Subcutaneous adipose tissue (tissue), 4 donors: ENCODE data around the gene SDR42E2. TPM values are rescaled to one million over a fixed set of nuclear protein-coding genes. Genes with fewer than 3 reads are reported as not detected.

Experiments
- total RNA-seq, 4 donors: library from RNA; depleted of rRNA; stranded (reverse); fragments of >200 nt; gene quantifications; one replicate each; pipeline ENCODE4 v1.1.0, GENCODE V29; 2016
- TF ChIP-seq, protein P1 (sequence below): fragments of 450-650 bp; IDR thresholded peaks from one replicate; pipeline ENCODE4 v1.5.1; 2016; ENCODE audit warnings: low read depth, mild to moderate bottlenecking, control low read depth, antibody characterized with exemption, moderate library complexity

Gene SDR42E2
- total RNA-seq, 4 donors from 2014 or later, result 0.22 TPM; not detected in 3

DNA sequence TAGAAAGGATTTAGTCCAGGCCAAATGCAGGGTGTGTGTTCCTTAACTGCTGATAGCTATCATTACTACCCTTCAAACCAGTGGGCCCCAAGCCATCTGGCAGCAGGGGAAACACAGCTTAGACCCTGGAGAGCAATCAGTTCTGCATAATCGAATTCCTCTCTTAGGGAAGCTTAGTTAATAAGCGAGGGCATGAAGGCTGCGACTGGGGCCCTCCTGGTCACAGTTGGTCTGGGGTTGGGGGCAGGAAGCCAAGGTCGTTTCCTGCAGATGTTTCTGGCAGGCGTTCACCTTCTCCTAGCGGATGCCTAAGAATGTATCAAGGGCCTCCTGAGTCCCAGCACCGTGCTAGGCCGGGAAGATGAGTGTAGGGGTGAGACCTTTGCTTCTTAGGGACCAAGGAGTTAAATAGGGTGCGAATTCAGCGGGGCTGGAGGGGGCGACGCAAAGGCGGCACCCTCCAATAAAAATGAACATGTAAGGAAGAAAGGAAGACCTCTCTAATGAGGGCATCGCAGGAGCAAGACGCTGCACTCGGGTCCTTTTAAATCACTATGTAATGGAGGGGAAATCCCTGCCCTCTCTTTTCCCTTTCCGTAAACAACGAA lies 27.3 kb downstream of the SDR42E2 start:
- TF ChIP-seq, protein P1, sequence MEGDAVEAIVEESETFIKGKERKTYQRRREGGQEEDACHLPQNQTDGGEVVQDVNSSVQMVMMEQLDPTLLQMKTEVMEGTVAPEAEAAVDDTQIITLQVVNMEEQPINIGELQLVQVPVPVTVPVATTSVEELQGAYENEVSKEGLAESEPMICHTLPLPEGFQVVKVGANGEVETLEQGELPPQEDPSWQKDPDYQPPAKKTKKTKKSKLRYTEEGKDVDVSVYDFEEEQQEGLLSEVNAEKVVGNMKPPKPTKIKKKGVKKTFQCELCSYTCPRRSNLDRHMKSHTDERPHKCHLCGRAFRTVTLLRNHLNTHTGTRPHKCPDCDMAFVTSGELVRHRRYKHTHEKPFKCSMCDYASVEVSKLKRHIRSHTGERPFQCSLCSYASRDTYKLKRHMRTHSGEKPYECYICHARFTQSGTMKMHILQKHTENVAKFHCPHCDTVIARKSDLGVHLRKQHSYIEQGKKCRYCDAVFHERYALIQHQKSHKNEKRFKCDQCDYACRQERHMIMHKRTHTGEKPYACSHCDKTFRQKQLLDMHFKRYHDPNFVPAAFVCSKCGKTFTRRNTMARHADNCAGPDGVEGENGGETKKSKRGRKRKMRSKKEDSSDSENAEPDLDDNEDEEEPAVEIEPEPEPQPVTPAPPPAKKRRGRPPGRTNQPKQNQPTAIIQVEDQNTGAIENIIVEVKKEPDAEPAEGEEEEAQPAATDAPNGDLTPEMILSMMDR, result no peak

DNA sequence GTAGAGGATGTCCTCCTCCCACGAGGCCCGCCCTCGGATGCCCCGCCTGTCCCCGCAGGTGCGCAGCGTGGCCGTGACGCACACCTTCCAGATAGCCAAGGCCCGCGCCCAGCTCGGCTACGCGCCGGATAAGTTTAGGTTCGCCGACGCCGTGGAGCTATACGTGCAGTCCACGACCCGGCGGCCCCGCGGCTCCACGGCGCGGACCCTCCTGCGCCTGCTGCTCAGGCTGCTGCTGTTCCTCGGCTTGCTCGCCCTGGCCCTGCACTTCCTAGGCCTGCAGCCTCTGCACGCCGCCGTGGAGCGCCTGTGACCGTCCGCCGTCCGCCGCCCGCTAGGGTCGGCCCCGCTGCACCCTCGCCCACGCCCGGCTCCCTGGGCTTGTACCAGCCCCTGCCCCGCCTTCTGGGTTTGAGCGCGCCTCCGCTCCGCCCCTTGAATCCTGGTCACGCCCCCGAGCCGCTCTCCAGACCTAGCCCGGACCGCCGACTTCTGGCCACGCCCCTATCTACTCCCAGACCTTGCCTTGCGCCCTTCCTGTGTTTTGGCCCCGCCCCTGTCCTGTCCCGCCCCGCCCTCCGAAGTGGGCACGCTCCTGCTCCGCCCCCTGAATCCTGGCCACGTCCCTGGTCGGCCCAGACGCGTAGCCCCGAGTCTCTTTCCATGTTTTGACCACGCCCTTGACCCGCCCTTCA lies 27.9 kb downstream of the SDR42E2 start:
- TF ChIP-seq, protein P1, result no peak

DNA sequence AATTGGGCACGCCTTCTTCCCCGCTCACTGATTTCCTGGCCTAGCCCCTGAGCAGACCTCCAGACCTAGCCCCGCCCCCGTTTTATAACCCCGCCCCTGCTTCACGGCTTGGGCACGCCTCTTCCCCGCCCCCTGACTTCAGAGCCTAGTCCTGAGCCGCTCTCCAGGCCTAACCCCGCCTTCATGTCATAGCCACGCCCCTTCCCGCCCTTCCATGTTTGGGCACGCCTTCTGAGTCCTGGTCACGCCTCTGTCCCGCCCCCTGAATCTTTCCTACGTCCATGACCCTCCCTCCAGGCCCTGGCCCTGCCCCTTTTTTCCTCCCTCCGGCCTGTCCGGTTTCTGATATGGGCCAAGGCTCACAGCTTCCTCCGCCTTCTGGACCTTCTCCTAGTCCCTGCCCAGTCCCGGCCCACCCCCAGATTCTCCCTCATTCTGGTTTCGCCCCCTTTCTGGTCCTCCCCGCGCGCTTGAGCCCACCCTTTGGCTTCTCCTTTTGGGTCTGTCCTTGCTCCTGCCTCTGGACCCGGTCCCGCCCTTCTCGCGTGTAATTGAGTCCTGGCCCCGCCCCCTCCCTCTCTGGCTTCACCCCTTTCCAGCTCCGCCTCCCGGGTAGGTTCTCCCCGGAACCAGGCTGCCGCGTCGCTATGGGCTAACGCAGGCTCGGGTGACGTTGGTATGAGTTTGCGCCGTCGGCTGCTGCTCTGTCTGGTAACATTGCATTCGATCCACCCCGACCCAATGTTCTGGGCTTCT lies 28.6 kb downstream of the SDR42E2 start:
- TF ChIP-seq, protein P1, result no peak

DNA sequence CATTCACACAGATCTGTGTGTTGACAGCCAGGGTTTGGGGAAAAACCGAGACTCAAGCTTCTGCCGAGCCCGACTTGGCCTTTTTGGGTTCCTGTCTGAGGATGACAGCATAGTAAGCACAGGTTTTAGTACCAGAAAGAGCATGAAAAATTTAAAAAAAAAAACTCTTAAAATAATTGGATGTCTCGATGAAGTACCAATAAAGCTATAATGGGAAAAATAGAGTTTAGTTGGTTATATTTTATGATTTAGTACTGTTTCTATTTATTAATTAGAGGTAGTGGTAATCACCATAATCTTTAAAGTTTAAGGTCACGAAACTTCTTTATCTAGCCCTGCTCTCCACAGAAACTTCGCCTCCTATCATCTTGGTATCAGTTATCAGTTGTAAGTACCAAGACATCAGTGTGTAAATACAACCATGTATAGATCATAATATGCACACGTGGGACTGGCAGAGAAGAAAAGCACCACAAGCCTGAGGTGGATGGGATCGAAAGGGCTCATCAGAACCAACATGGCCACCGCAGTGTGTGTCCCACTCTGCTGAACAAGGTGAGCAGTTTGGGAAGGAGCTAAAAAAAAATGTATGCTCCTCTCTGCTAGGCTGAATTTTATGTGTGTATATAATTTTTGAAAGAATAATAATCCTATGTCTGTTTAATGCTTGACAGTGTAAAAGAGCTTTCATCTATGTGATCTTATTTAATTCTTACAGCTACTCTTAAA lies 29.4 kb downstream of the SDR42E2 start:
- TF ChIP-seq, protein P1, result no peak

DNA sequence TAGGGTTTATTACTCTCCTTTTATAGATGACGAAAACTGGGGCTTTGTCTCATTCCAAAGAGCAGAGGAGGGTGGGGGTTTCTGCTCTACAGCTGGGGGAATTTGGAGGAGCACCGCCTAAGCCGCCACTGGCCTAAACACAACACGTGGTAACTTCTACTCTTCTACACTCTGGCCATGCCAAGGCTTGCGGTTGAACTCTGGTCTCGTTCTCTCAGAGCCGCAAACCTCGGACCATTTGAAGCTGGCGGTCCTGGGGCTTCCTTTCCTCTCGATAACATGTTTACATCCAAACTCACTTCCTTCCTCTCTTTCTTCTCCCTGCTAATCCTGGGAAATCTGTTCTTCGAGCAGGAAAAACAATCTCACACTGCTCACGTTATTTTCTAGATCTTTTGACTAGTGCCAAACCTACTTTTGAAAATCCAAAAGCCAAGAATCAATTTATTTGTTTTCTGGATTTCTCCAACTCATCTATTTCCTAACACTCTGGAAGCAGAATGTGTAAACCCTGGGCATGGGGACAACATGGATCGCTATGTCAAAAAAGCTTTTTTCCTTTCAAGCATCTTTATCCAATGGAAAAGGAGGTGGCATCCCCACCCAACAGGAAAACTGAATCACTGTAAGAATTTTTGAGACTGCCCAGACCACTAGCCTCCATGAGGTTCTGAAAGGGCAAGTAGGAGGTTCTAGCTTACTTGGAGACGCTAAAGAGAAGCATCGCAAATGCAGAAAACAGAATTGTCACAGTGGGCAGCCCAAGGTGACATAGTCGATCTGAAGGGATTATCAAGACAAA lies 30.2 kb downstream of the SDR42E2 start:
- TF ChIP-seq, protein P1, result no peak

DNA sequence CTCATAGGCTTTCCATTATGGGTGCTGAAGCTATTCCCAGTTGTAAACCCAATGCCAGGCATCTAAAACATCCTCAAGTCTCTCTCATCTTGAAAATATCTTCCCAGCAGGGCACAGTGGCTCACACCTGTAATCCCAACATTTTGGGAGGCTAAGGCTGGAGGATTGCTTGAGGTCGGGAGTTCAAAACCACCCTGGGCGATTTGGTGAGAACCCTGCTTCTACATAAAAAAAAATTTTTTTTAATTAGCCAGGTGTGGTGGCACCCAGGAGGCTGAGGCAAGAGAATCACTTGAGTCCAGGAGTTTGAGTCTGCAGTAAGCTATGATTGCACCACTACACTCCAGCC lies 30.7 kb downstream of the SDR42E2 start:
- TF ChIP-seq, protein P1, result no peak
